Stimulated activated naive B cell treated with anti-CD40 and anti-IgM and Interleukin-4, amounts not matched to agents 10 μg/mL and 1 μg/mL and 100 μg/mL, for 72 hours (primary cell): ENCODE measurements around the gene TNFAIP8L2.
"Not testable (repeated sequence)": the region's sequence is repeated elsewhere in the genome, so short reads cannot be mapped to it uniquely, and the experiment has no call there.

ENCODE experiments used
- ATAC-seq, 2 donors: fragments of 150-1000 bp; cut with Tn5 transposase; replicated peaks; 2 replicates each; pipeline ENCODE4 v1.10.0; 2021; ENCODE audit warnings: moderate library complexity in 1 of 2
- DNase-seq: peaks from one replicate; pipeline ENCODE4 v3.0.0; 2021
- H3K27ac Mint-ChIP-seq: one replicate; pipeline ENCODE4 v1.8.0; 2022; ENCODE audit warnings: mild to moderate bottlenecking, mixed read lengths
- H3K27me3 Mint-ChIP-seq, 2 donors: one replicate each; pipeline ENCODE4 v1.8.0; 2022; ENCODE audit warnings: mixed read lengths in 2 of 2
- H3K36me3 Mint-ChIP-seq, 2 donors: one replicate each; pipeline ENCODE4 v1.8.0; 2022; ENCODE audit warnings: mixed read lengths in 2 of 2, mild to moderate bottlenecking in 1 of 2
- H3K4me1 Mint-ChIP-seq, 2 donors: one replicate each; pipeline ENCODE4 v1.8.0; 2022; ENCODE audit warnings: mixed read lengths in 2 of 2, mild to moderate bottlenecking in 1 of 2
- H3K4me3 Mint-ChIP-seq, 2 donors: one replicate each; pipeline ENCODE4 v1.8.0; 2022; ENCODE audit warnings: mild to moderate bottlenecking in 2 of 2, mixed read lengths in 2 of 2, moderate library complexity in 1 of 2
- H3K9me3 Mint-ChIP-seq, 2 donors: one replicate each; pipeline ENCODE4 v1.8.0; 2022; ENCODE audit warnings: mixed read lengths in 2 of 2, mild to moderate bottlenecking in 1 of 2

TNFAIP8L2 gene

DNA sequence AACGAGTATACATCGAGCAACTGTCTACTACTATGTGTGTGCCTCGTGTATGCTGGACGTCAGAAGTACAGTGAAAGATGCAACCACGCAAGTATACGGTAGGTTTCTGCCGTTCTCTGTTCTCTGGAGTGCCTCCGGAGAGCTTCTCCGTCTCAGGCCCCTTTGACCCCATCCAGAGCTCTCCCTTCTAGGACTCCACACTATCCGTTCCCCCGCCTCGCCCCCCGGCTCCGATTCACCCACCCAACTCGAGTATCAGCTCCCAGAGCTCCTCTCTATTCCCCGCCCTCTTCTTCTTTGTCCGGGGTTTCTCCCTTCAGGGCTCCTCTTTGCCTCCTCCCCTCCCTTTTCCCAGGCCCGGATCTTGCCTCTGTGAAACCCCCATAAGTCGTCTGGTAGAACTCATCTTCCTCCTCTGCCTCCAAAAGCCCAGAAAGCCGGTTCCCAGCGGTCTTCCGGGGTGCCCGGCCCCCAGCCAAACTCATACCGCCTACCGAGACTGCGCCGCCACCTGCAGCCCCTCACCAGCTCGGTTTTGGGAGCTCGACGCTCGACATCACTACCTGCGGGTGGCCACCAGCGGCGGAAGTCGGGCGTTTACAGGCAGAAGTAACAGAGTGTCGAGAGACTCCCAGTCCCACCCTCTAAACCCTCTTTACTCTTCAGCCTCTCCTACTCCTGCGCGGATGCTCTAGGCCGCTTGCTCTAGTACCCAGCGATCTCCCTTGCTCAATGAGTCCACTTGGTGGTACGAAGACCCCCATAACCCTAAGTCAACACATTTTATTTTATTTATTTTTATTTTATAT, 33.4 kb downstream of the TNFAIP8L2 start, which contains the start of gene VPS72:
TSS of gene VPS72 (minus strand) at position 561 of the 809 bp plus-strand sequence. CDS start at position 485, 76 bp downstream.
- no peaks in the 10 kb centered on the region for H3K9me3 Mint-ChIP-seq
- DNase-seq (peak; percentile 83), ATAC-seq (peak; percentile 95 to 97)
- peak within 1 kb of the TSS; percentile 90 to 100 for H3K4me3 Mint-ChIP-seq
- H3K27ac Mint-ChIP-seq: peak within 1 kb of the TSS; percentile 100
- H3K27me3 Mint-ChIP-seq: peaks cover 0 to 3% of the 10 kb centered on the region in 2 donors
- H3K36me3 Mint-ChIP-seq: peaks cover 8 to 13% of the 10 kb centered on the region in 2 donors
- peaks cover 16 to 22% of the 10 kb centered on the region in 2 donors for H3K4me1 Mint-ChIP-seq

DNA sequence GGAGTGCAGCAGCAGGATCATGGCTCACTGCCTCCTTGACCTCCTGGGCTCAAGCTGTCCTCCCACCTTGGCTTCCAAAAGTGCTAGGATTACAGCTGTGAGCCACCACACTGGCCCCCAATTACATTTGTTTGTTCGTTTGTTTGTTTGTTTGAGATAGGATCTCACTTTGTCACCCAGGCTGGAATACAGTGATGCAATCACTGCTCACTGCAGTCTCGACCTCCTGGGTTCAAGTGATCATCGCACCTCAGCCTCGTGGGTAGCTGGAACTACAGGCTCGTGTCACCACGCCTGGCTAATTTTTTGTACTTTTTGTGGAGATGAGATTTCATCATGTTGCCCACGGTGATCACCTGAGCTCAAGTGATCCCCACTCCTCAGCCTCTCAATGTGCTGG, 35.6 kb downstream of the TNFAIP8L2 start:
- Mint-ChIP-seq H3K27me3 (peaks cover 0 to 3% of the 10 kb centered on the region in 2 donors), H3K4me1 (peaks cover 16 to 28% of the 10 kb centered on the region in 2 donors), H3K4me3 (no peak overlapping the region), H3K27ac (no peak overlapping the region), H3K9me3 (no peaks in the 10 kb centered on the region), H3K36me3 (peaks cover 2 to 4% of the 10 kb centered on the region in 2 donors)
- ATAC-seq (no peak), DNase-seq (no peak)

DNA sequence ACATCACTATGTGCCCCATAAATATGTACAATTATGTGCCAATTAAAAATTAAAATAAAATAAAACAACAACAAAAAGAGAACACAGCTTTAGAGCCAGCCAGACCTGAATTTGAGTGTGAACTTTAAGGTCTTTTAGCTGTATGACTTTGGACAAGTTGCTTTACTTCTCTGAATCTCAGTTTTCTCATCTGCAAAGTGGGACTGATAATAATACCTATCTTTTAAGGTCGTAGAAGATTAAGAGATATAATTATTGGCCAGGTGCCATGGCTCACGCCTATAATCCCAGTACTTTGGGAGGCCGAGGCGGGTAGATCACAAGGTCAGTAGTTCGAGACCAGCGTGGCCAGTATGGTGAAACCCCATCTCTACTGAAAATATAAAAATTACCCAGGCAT, 36.9 kb downstream of the TNFAIP8L2 start:
- Mint-ChIP-seq H3K27ac (no peak overlapping the region), H3K36me3 (peaks cover 2 to 5% of the 10 kb centered on the region in 2 donors), H3K4me3 (no peak overlapping the region), H3K27me3 (peaks cover 0 to 3% of the 10 kb centered on the region in 2 donors), H3K9me3 (no peaks in the 10 kb centered on the region), H3K4me1 (peaks cover 15 to 27% of the 10 kb centered on the region in 2 donors)
- ATAC-seq (no peak), DNase-seq (no peak)

- no peak overlapping the region for H3K4me3 Mint-ChIP-seq
- peaks cover 11 to 22% of the 10 kb centered on the region in 2 donors for H3K4me1 Mint-ChIP-seq
- no peaks in the 10 kb centered on the region for H3K9me3 Mint-ChIP-seq
- H3K27me3 Mint-ChIP-seq: peaks cover 0 to 3% of the 10 kb centered on the region in 2 donors
- peaks cover 7 to 9% of the 10 kb centered on the region in 2 donors for H3K36me3 Mint-ChIP-seq
- ATAC-seq (no peak), DNase-seq (no peak)
- no peak overlapping the region for H3K27ac Mint-ChIP-seq
These were observed 37.4 kb downstream of the TNFAIP8L2 start for GRCh38 chr1:151193856-151194255.

DNA sequence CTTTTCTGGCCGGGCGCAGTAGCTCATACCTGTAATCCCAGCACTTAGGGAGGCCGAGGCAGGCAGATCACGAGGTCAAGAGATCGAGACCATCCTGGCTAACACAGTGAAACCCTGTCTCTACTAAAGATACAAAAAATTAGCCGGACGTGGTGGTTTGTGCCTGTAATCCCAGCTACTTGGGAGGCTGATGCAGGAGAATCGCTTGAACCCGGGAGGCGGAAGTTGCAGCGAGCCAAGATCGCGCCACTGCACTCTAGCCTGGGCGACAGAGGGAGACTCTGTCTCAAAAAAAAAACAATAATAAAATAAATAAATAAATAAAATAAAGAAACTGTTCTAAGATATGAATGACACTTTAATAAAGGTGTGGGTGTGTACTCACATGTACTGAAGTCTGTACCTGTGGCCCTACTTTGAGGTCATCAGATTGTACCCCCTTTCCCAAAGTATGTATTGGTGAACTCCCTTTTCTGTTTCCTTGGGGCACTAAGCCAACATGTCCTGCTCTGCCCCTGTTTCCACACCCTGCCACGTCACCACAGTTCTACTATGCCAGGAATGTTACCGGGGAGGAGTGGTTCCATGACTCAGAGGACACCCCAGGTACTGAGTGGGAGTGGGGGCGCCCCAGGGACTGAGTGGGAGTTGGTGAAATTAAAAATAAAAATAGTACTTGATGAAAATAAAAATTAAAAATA, 38.6 kb downstream of the TNFAIP8L2 start:
- not testable (repeated sequence) for DNase-seq, H3K9me3 Mint-ChIP-seq, H3K4me3 Mint-ChIP-seq, ATAC-seq, H3K27me3 Mint-ChIP-seq
- Mint-ChIP-seq H3K27ac (peak overlapping the region; percentile 31), H3K36me3 (peaks cover 13 to 18% of the 10 kb centered on the region in 2 donors), H3K4me1 (peaks cover 17 to 28% of the 10 kb centered on the region in 2 donors)

DNA sequence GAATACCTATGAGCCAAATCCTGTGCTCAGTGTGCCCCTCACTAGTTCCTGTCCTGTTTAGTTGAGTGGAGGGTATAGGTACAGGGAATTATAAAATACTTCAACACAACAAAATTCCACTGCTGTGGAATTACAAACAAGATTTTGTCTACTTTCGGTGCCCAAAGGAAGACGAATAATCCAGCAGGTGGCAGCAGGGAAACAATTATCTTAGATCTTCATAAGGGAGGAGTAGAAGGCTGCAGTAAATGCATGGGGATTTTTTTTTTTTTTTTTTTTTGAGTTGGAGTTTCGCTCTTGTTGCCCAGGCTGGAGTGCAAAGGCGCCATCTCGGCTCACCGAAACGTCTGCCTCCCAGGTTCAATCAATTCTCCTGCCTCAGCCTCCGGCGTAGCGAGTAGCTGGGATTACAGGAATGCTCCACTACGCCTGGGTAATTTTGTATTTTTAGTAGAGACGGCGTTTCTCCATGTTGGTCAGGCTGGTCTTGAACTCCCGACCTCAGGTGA, 39.9 kb downstream of the TNFAIP8L2 start:
- H3K27ac Mint-ChIP-seq: peak overlapping the region; percentile 67
- peak; percentile 44 for DNase-seq

GRCh38 chr1:151197863-151198253, 41.4 kb downstream of the TNFAIP8L2 start:
- H3K27ac Mint-ChIP-seq: peak overlapping the region; percentile 99
- ATAC-seq (no peak), DNase-seq (no peak)
- peaks cover 21 to 28% of the 10 kb centered on the region in 2 donors for H3K36me3 Mint-ChIP-seq
- no peaks in the 10 kb centered on the region for H3K9me3 Mint-ChIP-seq
- H3K4me3 Mint-ChIP-seq: peak overlapping the region; percentile 96 to 97
- peaks cover 18 to 40% of the 10 kb centered on the region in 2 donors for H3K4me1 Mint-ChIP-seq
- H3K27me3 Mint-ChIP-seq: no peaks in the 10 kb centered on the region

More for the DNA sequence above, 39.9 kb downstream of the TNFAIP8L2 start:
- Mint-ChIP-seq H3K4me3 (peak overlapping the region; percentile 63 to 64), H3K4me1 (peaks cover 15 to 29% of the 10 kb centered on the region in 2 donors), H3K36me3 (peaks cover 15 to 20% of the 10 kb centered on the region in 2 donors), H3K9me3 (no peaks in the 10 kb centered on the region), H3K27me3 (no peaks in the 10 kb centered on the region)
- peak; percentile 38 to 50 for ATAC-seq

- peak within 1 kb of the TSS; percentile 96 to 97 for H3K4me3 Mint-ChIP-seq
- peak within 1 kb of the TSS; percentile 99 for H3K27ac Mint-ChIP-seq
- H3K4me1 Mint-ChIP-seq: peaks cover 18 to 40% of the 10 kb centered on the region in 2 donors
- ATAC-seq (peak; percentile 88 to 93), DNase-seq (peak; percentile 95)
- no peaks in the 10 kb centered on the region for H3K27me3 Mint-ChIP-seq
- no peaks in the 10 kb centered on the region for H3K9me3 Mint-ChIP-seq
- peaks cover 21 to 28% of the 10 kb centered on the region in 2 donors for H3K36me3 Mint-ChIP-seq
These were observed 42.0 kb downstream of the TNFAIP8L2 start, which contains the start of gene PIP5K1A for GRCh38 chr1:151198254-151199127. TSS of gene PIP5K1A (plus strand) at chr1:151198552. CDS start at chr1:151198997, 445 bp downstream.

GRCh38 chr1:151199873-151200581, 43.6 kb downstream of the TNFAIP8L2 start:
- H3K27me3 Mint-ChIP-seq: no peaks in the 10 kb centered on the region
- H3K27ac Mint-ChIP-seq: peak overlapping the region; percentile 99
- H3K9me3 Mint-ChIP-seq: no peaks in the 10 kb centered on the region
- no peak for ATAC-seq
- peaks cover 18 to 44% of the 10 kb centered on the region in 2 donors for H3K4me1 Mint-ChIP-seq
- H3K4me3 Mint-ChIP-seq: peak overlapping the region; percentile 96 to 97
- peaks cover 21 to 28% of the 10 kb centered on the region in 2 donors for H3K36me3 Mint-ChIP-seq
- no peak for DNase-seq

GRCh38 chr1:151205381-151205965, 49.0 kb downstream of the TNFAIP8L2 start:
- DNase-seq, H3K4me3 Mint-ChIP-seq, H3K9me3 Mint-ChIP-seq, ATAC-seq, H3K27me3 Mint-ChIP-seq, H3K27ac Mint-ChIP-seq: not testable (repeated sequence)
- Mint-ChIP-seq H3K4me1 (peaks cover 4 to 20% of the 10 kb centered on the region in 2 donors), H3K36me3 (peaks cover 24 to 33% of the 10 kb centered on the region in 2 donors)
